ENCODE measurements around the gene RERE. TPM values are rescaled to one million over a fixed set of nuclear protein-coding genes. Genes with fewer than 3 reads are reported as not detected.

The RERE gene
- total and polyA plus RNA-seq, 12 donors = 33.4 to 146 (median 72.7) TPM

GRCh38 chr1:8483586-8483985, 333.9 kb downstream of the RERE start:
- H3K27ac ChIP-seq = no peak overlapping the region
- H3K4me3 ChIP-seq = no peak overlapping the region
- H3K9me3 ChIP-seq (replicated peaks in 1 of 3) = no peaks in the 10 kb centered on the region
- H3K27me3 ChIP-seq = no peaks in the 10 kb centered on the region
- no peak for DNase-seq
- no peaks in the 10 kb centered on the region for H3K36me3 ChIP-seq (replicated peaks in 1 of 2)
- peaks cover 0 to 8% of the 10 kb centered on the region in 2 donors for H3K4me1 ChIP-seq (replicated peaks in 1 of 2)
- WGBS, 4 donors = 70 to 84% (median 72%) methylated on average over 3 of the region's 3 CpGs
- intact Hi-C loops (cut with DNase I) = no loop called here
- TF ChIP-seq POLR2A (IDR thresholded peaks at IDR 0.05) = no peak
- TF ChIP-seq CTCF (IDR thresholded peaks at IDR 0.05) = no peak

GRCh38 chr1:8482979-8483381, 334.5 kb downstream of the RERE start:
- WGBS, 4 donors = 60 to 70% (median 67%) methylated on average over 2 of the region's 2 CpGs
- intact Hi-C loops (cut with DNase I) = no loop called here
- no peak for DNase-seq
- no peak overlapping the region for H3K4me3 ChIP-seq
- H3K9me3 ChIP-seq (replicated peaks in 1 of 3) = no peaks in the 10 kb centered on the region
- TF ChIP-seq POLR2A (IDR thresholded peaks at IDR 0.05) (no peak), CTCF (IDR thresholded peaks at IDR 0.05) (no peak)
- H3K27me3 ChIP-seq = no peaks in the 10 kb centered on the region
- H3K4me1 ChIP-seq (replicated peaks in 1 of 2) = peaks cover 0 to 8% of the 10 kb centered on the region in 2 donors
- H3K27ac ChIP-seq = no peak overlapping the region
- no peaks in the 10 kb centered on the region for H3K36me3 ChIP-seq (replicated peaks in 1 of 2)

- WGBS, 4 donors = 83 to 98% (median 93%) methylated on average over 2 of the region's 2 CpGs
- no peaks in the 10 kb centered on the region for H3K36me3 ChIP-seq (replicated peaks in 1 of 2)
- H3K4me1 ChIP-seq (replicated peaks in 1 of 2) = peaks cover 0 to 20% of the 10 kb centered on the region in 2 donors
- no peak overlapping the region for H3K4me3 ChIP-seq
- H3K27ac ChIP-seq = no peak overlapping the region
- no peaks in the 10 kb centered on the region for H3K9me3 ChIP-seq (replicated peaks in 1 of 3)
- DNase-seq = no peak
- no peak for TF ChIP-seq CTCF (IDR thresholded peaks at IDR 0.05)
- no peak for TF ChIP-seq POLR2A (IDR thresholded peaks at IDR 0.05)
- intact Hi-C loops (cut with DNase I) = no loop called here
- H3K27me3 ChIP-seq = no peaks in the 10 kb centered on the region
Observed at GRCh38 chr1:8481650-8482380, 335.6 kb downstream of the RERE start.

- TF ChIP-seq CTCF (IDR thresholded peaks at IDR 0.05) = no peak
- TF ChIP-seq POLR2A (IDR thresholded peaks at IDR 0.05) = no peak
- Histone ChIP-seq H3K36me3 (replicated peaks in 1 of 2) (no peaks in the 10 kb centered on the region), H3K9me3 (replicated peaks in 1 of 3) (no peaks in the 10 kb centered on the region), H3K27me3 (no peaks in the 10 kb centered on the region), H3K4me1 (replicated peaks in 1 of 2) (peaks cover 0 to 31% of the 10 kb centered on the region in 2 donors), H3K27ac (no peak overlapping the region), H3K4me3 (no peak overlapping the region)
- intact Hi-C loops (cut with DNase I) = no loop called here
- no peak for DNase-seq
Observed at GRCh38 chr1:8478566-8478965, 338.9 kb downstream of the RERE start.

Measured in adrenal gland (tissue), 12 donors.